Uterus (tissue), 4 donors: ENCODE data around the gene ALDH1A3. TPM values are rescaled to one million over a fixed set of nuclear protein-coding genes. Genes with fewer than 3 reads are reported as not detected.

Experiments used
- DNase-seq, 2 donors: peaks; one replicate each; pipeline ENCODE4 v3.0.0-alpha.2; 2019 to 2020
- H3K27ac ChIP-seq, 2 donors: fragments of 200-600 bp; sonication (generic); 1 replicate in 1 of 2; 2 replicates in 1 of 2; pipeline ENCODE4 v1.5.1; 2016 to 2018
- H3K27me3 ChIP-seq, 2 donors: fragments of 200-600 bp; sonication (generic); one replicate each; pipeline ENCODE4 v1.5.1; 2018 to 2019; ENCODE audit warnings: control low read depth in 1 of 2
- H3K36me3 ChIP-seq, 2 donors: fragments of 200-600 bp; sonication (generic); one replicate each; pipeline ENCODE4 v1.5.1; 2019; ENCODE audit warnings: control low read depth in 1 of 2
- H3K4me1 ChIP-seq, 2 donors: fragments of 200-600 bp; sonication (generic); one replicate each; pipeline ENCODE4 v1.5.1; 2018 to 2019; ENCODE audit warnings: control low read depth in 1 of 2
- H3K4me3 ChIP-seq, 2 donors: fragments of 200-600 bp; sonication (generic); 1 replicate in 1 of 2; 2 replicates in 1 of 2; pipeline ENCODE4 v1.5.1; 2018 to 2019; ENCODE audit warnings: mild to moderate bottlenecking in 1 of 2
- H3K9me3 ChIP-seq, 2 donors: fragments of 200-600 bp; sonication (generic); one replicate each; pipeline ENCODE4 v1.5.1; 2019; ENCODE audit warnings: control low read depth in 1 of 2
- CTCF ChIP-seq, 4 experiments: fragments of 200-600 bp in 2 of 4; fragments of 450-650 bp in 2 of 4; sonication (generic) in 2 of 4; IDR thresholded peaks; one replicate each; pipeline ENCODE4 v1.5.1; 2016 to 2019; ENCODE audit warnings: antibody characterized with exemption in 4 of 4, mild to moderate bottlenecking in 2 of 4, moderate library complexity in 1 of 4
- POLR2A ChIP-seq, 2 donors: fragments of 450-650 bp; IDR thresholded peaks; one replicate each; pipeline ENCODE4 v1.6.1; 2016; ENCODE audit warnings: antibody characterized with exemption in 2 of 2, mild to moderate bottlenecking in 1 of 2, moderate library complexity in 1 of 2
- intact Hi-C: fragments of 100-400 bp; cut with DNase I; formaldehyde crosslinking; loops from one replicate; pipeline ENCODE4 v1.15.1; 2023; ENCODE audit warnings: low total_unique reads
- total RNA-seq, 4 donors: library from RNA; depleted of rRNA in 3 of 4; stranded (reverse); fragments of >200 nt in 3 of 4; gene quantifications; one replicate each; pipeline versions ENCODE4 v1.1.0 to v1.2.4, GENCODE V29; 2014 to 2023
- donor health status: DM: yes; HTN: yes; CAD: no.

Gene ALDH1A3
- total RNA-seq, 4 donors from 2014 or later = 15.6 to 55.2 (median 26.4) TPM

GRCh38 chr15:100939791-100940190 is 60.2 kb downstream of the ALDH1A3 start:
- H3K36me3 ChIP-seq = no peaks in the 10 kb centered on the region
- H3K9me3 ChIP-seq = peaks cover 0 to 4% of the 10 kb centered on the region in 2 donors
- intact Hi-C loops = no loop called here
- H3K27me3 ChIP-seq = no peaks in the 10 kb centered on the region
- no peak overlapping the region for H3K27ac ChIP-seq
- H3K4me1 ChIP-seq = no peaks in the 10 kb centered on the region
- no peak for DNase-seq
- TF ChIP-seq POLR2A (IDR thresholded peaks at IDR 0.05) = no peak
- no peak for TF ChIP-seq CTCF (IDR thresholded peaks at IDR 0.05)
- H3K4me3 ChIP-seq = no peak overlapping the region

- no peak for DNase-seq
- no peaks in the 10 kb centered on the region for H3K27me3 ChIP-seq
- intact Hi-C loops = no loop called here
Observed at GRCh38 chr15:100940767-100941379, 61.2 kb downstream of the ALDH1A3 start.

GRCh38 chr15:100941536-100941935 is 61.9 kb downstream of the ALDH1A3 start:
- no peak for TF ChIP-seq POLR2A (IDR thresholded peaks at IDR 0.05)
- TF ChIP-seq CTCF (IDR thresholded peaks at IDR 0.05) = no peak
- Histone ChIP-seq H3K4me1 (no peaks in the 10 kb centered on the region), H3K27ac (no peak overlapping the region), H3K9me3 (peaks cover 0 to 3% of the 10 kb centered on the region in 2 donors), H3K4me3 (no peak overlapping the region), H3K36me3 (no peaks in the 10 kb centered on the region), H3K27me3 (no peaks in the 10 kb centered on the region)
- DNase-seq = no peak
- intact Hi-C loops = no loop called here

More at GRCh38 chr15:100940767-100941379, 61.2 kb downstream of the ALDH1A3 start:
- Histone ChIP-seq H3K4me1 (no peaks in the 10 kb centered on the region), H3K27ac (no peak overlapping the region), H3K4me3 (no peak overlapping the region), H3K9me3 (peaks cover 0 to 4% of the 10 kb centered on the region in 2 donors), H3K36me3 (no peaks in the 10 kb centered on the region)
- TF ChIP-seq CTCF (IDR thresholded peaks at IDR 0.05) = no peak

GRCh38 chr15:100942656-100943425 is 63.2 kb downstream of the ALDH1A3 start:
- TF ChIP-seq CTCF (IDR thresholded peaks at IDR 0.05) (no peak), POLR2A (IDR thresholded peaks at IDR 0.05) (no peak)
- no peak for DNase-seq
- H3K4me1 ChIP-seq = no peaks in the 10 kb centered on the region
- H3K36me3 ChIP-seq = no peaks in the 10 kb centered on the region
- intact Hi-C loops = no loop called here
- H3K27ac ChIP-seq = no peak overlapping the region
- H3K27me3 ChIP-seq = no peaks in the 10 kb centered on the region
- H3K4me3 ChIP-seq = no peak overlapping the region
- H3K9me3 ChIP-seq = no peaks in the 10 kb centered on the region

- Histone ChIP-seq H3K36me3 (no peaks in the 10 kb centered on the region), H3K9me3 (no peaks in the 10 kb centered on the region), H3K4me3 (no peak overlapping the region), H3K27me3 (no peaks in the 10 kb centered on the region), H3K4me1 (no peaks in the 10 kb centered on the region), H3K27ac (no peak overlapping the region)
- TF ChIP-seq CTCF (IDR thresholded peaks at IDR 0.05) = no peak
- TF ChIP-seq POLR2A (IDR thresholded peaks at IDR 0.05) = no peak
- no peak for DNase-seq
- intact Hi-C loops = no loop called here
Observed at GRCh38 chr15:100944244-100944895, 64.7 kb downstream of the ALDH1A3 start.
